Left lung (tissue), 10 donors: Measurements from ENCODE around the gene AKAP8L. TPM values are rescaled to one million over a fixed set of nuclear protein-coding genes. Genes with fewer than 3 reads are reported as not detected.
"Not testable (repeated sequence)": the region's sequence is repeated elsewhere in the genome, so short reads cannot be mapped to it uniquely, and the experiment has no call there.

Experiments used
- ATAC-seq: fragments of 200-7000 bp; cut with Tn5 transposase; one replicate; pipeline ENCODE4 v1.9.1; 2020; ENCODE audit warnings: moderate library complexity
- DNase-seq, 4 donors: peaks; one replicate each; pipeline ENCODE4 v3.0.0-alpha.2; 2013 to 2020
- H3K27ac ChIP-seq, 2 donors: fragments of 200-600 bp; sonication (generic) in 1 of 2; one replicate each; pipeline versions ENCODE4 v1.5.0 to v1.8.0; 2020 to 2021
- H3K27me3 ChIP-seq, 2 donors: fragments of 200-600 bp; sonication (generic) in 1 of 2; one replicate each; pipeline versions ENCODE4 v1.5.0 to v1.8.0; 2020 to 2021
- H3K36me3 ChIP-seq, 2 donors: fragments of 200-600 bp; sonication (generic) in 1 of 2; one replicate each; pipeline versions ENCODE4 v1.5.0 to v1.8.0; 2020 to 2021
- H3K4me1 ChIP-seq, 2 donors: fragments of 200-600 bp; one replicate each; pipeline ENCODE4 v1.8.0; 2021
- H3K4me3 ChIP-seq, 2 donors: fragments of 200-600 bp; sonication (generic) in 1 of 2; one replicate each; pipeline versions ENCODE4 v1.5.0 to v1.8.0; 2020 to 2021; ENCODE audit warnings: mild to moderate bottlenecking in 1 of 2
- H3K9me3 ChIP-seq, 2 donors: fragments of 200-600 bp; sonication (generic) in 1 of 2; one replicate each; pipeline versions ENCODE4 v1.5.0 to v1.8.0; 2020 to 2021
- intact Hi-C, 2 donors: fragments of 100-400 bp; cut with DNase I; formaldehyde crosslinking; loops; one replicate each; pipeline versions ENCODE4 v1.11.2 to v1.14.2; 2022
- polyA plus RNA-seq, 6 donors: library from polyadenylated mRNA; unstranded; fragments of 120-200 nt; gene quantifications; one replicate each; pipeline ENCODE4 v1.2.1, GENCODE V29; 2013; ENCODE audit not compliant: insufficient read length in 6 of 6
- total RNA-seq, 2 donors: library from RNA; stranded (reverse); fragmentation: NEBNext Ultra II Directional; extraction: Animal tissue kit (Norgen Biotek cat#: 25700); gene quantifications; one replicate each; pipeline ENCODE4 v1.2.1, GENCODE V29; 2021
- TF ChIP-seq, protein P1 (sequence below), 2 donors: fragments of 200-600 bp; sonication (generic) in 1 of 2; IDR thresholded peaks; one replicate each; pipeline versions ENCODE4 v1.5.0 to v1.8.0; 2021; ENCODE audit warnings: antibody characterized with exemption in 2 of 2
- donor health status: DM: no; HTN: yes; CAD: no.
- donor health status: DM: no; HTN: no; CAD: no.

AKAP8L gene
- total and polyA plus RNA-seq, 8 donors = 76.4 to 129 (median 107) TPM

DNA sequence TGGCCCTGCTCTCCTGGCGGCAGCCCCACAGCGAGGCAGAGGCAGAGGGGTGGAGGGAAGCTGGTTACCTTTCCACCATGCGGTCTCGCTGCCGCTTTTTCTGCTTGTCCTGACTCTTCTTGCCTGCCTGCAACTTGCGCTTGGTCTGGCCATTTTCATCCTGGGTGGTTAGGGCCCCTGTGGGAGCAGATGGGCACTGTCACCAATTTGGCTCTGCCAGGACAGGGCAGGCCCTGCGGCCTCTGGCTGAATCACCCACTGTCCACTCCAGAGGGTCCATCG, 19.6 kb downstream of the AKAP8L start:
- Histone ChIP-seq H3K27me3 (no peaks in the 10 kb centered on the region), H3K36me3 (peaks cover 0 to 91% of the 10 kb centered on the region in 2 donors), H3K9me3 (no peaks in the 10 kb centered on the region), H3K27ac (no peak overlapping the region), H3K4me1 (peaks cover 0 to 3% of the 10 kb centered on the region in 2 donors), H3K4me3 (no peak overlapping the region)
- TF ChIP-seq, protein P1, sequence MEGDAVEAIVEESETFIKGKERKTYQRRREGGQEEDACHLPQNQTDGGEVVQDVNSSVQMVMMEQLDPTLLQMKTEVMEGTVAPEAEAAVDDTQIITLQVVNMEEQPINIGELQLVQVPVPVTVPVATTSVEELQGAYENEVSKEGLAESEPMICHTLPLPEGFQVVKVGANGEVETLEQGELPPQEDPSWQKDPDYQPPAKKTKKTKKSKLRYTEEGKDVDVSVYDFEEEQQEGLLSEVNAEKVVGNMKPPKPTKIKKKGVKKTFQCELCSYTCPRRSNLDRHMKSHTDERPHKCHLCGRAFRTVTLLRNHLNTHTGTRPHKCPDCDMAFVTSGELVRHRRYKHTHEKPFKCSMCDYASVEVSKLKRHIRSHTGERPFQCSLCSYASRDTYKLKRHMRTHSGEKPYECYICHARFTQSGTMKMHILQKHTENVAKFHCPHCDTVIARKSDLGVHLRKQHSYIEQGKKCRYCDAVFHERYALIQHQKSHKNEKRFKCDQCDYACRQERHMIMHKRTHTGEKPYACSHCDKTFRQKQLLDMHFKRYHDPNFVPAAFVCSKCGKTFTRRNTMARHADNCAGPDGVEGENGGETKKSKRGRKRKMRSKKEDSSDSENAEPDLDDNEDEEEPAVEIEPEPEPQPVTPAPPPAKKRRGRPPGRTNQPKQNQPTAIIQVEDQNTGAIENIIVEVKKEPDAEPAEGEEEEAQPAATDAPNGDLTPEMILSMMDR (IDR thresholded peaks at IDR 0.05) = no peak
- no peak for DNase-seq
- intact Hi-C loops = no loop called here
- ATAC-seq = no peak

- Histone ChIP-seq H3K4me3 (no peak overlapping the region), H3K4me1 (no peaks in the 10 kb centered on the region), H3K9me3 (no peaks in the 10 kb centered on the region), H3K27me3 (no peaks in the 10 kb centered on the region), H3K27ac (no peak overlapping the region), H3K36me3 (peaks cover 0 to 94% of the 10 kb centered on the region in 2 donors)
- DNase-seq (peak in 1 of 4 donors; percentile 73), ATAC-seq (no peak)
- intact Hi-C loops = no loop called here
- TF ChIP-seq, protein P1 (IDR thresholded peaks at IDR 0.05) = no peak
Measured at GRCh38 chr19:15398501-15399233, 20.1 kb downstream of the AKAP8L start.

- ATAC-seq (no peak), DNase-seq (no peak)
- H3K36me3 ChIP-seq = peaks cover 0 to 92% of the 10 kb centered on the region in 2 donors
- intact Hi-C loops = no loop called here
- H3K27me3 ChIP-seq = no peaks in the 10 kb centered on the region
- TF ChIP-seq, protein P1 (IDR thresholded peaks at IDR 0.05) = no peak
- no peaks in the 10 kb centered on the region for H3K9me3 ChIP-seq
- H3K27ac ChIP-seq = no peak overlapping the region
- no peak overlapping the region for H3K4me3 ChIP-seq
- no peaks in the 10 kb centered on the region for H3K4me1 ChIP-seq
Measured at GRCh38 chr19:15397782-15398181, 21.0 kb downstream of the AKAP8L start.

- TF ChIP-seq, protein P1 (IDR thresholded peaks at IDR 0.05) = no peak
- Histone ChIP-seq H3K36me3 (peaks cover 0 to 92% of the 10 kb centered on the region in 2 donors), H3K27ac (no peak overlapping the region), H3K9me3 (no peaks in the 10 kb centered on the region), H3K4me1 (no peaks in the 10 kb centered on the region), H3K27me3 (no peaks in the 10 kb centered on the region), H3K4me3 (no peak overlapping the region)
- DNase-seq = no peak
- intact Hi-C loops = no loop called here
- ATAC-seq = no peak
Measured at GRCh38 chr19:15397236-15397635, 21.6 kb downstream of the AKAP8L start.

- H3K36me3 ChIP-seq = peaks cover 0 to 92% of the 10 kb centered on the region in 2 donors
- H3K27me3 ChIP-seq = no peaks in the 10 kb centered on the region
- ATAC-seq (no peak), DNase-seq (no peak)
- TF ChIP-seq, protein P1 (IDR thresholded peaks at IDR 0.05) = no peak
- intact Hi-C loops = no loop called here
- H3K4me3 ChIP-seq = no peak overlapping the region
- no peaks in the 10 kb centered on the region for H3K9me3 ChIP-seq
- H3K4me1 ChIP-seq = no peaks in the 10 kb centered on the region
- no peak overlapping the region for H3K27ac ChIP-seq
Measured at GRCh38 chr19:15396436-15396835, 22.4 kb downstream of the AKAP8L start.

DNA sequence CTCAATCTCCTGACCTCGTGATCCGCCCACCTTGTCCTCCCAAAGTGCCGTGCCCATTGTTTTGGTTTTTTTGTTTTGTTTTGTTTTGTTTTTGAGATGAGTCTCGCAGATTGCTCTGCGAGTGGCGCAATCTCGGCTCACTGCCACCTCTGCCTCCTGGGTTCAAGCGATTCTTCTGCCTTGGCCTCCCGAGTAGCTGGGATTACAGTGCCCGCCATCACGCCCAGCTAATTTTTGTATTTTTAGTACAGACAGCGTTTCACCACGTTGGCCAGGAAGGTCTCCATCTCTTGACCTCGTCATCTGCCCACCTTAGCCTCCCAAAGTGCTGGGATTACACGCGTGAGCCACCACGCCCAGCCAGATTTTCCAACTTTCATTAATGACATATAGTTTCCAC, 23.5 kb downstream of the AKAP8L start:
- H3K36me3 ChIP-seq = peaks cover 0 to 88% of the 10 kb centered on the region in 2 donors
- H3K27me3 ChIP-seq, ATAC-seq, intact Hi-C loops, DNase-seq, H3K4me3 ChIP-seq, H3K9me3 ChIP-seq, H3K4me1 ChIP-seq, H3K27ac ChIP-seq: not testable (repeated sequence)
